ENCODE data around the gene SMCO4.

DNA sequence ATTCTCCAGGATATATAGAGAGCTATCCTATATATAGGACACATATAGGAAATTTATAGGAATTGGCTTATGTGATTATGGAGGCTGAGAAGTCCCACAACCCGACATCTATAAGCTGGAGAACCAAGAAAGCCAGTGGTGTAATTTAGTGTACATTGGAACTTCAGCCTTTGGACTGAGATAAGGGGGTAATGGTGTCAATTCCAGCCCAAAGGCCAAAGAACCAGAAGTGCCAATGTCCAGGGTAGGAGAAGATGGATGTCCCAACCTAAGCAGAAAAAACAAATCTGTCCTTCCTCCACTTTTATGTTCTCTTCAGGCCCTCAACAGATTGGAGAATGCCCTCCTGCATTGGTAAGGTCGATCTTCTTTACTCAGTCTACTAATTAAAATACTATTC, 25.5 kb upstream of the SMCO4 start:
- TF ChIP-seq, protein P1, sequence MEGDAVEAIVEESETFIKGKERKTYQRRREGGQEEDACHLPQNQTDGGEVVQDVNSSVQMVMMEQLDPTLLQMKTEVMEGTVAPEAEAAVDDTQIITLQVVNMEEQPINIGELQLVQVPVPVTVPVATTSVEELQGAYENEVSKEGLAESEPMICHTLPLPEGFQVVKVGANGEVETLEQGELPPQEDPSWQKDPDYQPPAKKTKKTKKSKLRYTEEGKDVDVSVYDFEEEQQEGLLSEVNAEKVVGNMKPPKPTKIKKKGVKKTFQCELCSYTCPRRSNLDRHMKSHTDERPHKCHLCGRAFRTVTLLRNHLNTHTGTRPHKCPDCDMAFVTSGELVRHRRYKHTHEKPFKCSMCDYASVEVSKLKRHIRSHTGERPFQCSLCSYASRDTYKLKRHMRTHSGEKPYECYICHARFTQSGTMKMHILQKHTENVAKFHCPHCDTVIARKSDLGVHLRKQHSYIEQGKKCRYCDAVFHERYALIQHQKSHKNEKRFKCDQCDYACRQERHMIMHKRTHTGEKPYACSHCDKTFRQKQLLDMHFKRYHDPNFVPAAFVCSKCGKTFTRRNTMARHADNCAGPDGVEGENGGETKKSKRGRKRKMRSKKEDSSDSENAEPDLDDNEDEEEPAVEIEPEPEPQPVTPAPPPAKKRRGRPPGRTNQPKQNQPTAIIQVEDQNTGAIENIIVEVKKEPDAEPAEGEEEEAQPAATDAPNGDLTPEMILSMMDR (conservative IDR thresholded peaks at IDR 0.05; ENCODE audit: low read depth in 2 of 2): no peak
- TF ChIP-seq EZH2phosphoT487 (IDR thresholded peaks at IDR 0.05; ENCODE audit: unreplicated experiment): no peak
- no peak for TF ChIP-seq POLR2AphosphoS5 (IDR thresholded peaks at IDR 0.05; ENCODE audit: low read depth)
- no peak for TF ChIP-seq CREB1 (CRISPR knock-in tag; IDR thresholded peaks at IDR 0.05; ENCODE audit: low read depth)
- TF ChIP-seq, protein P2, sequence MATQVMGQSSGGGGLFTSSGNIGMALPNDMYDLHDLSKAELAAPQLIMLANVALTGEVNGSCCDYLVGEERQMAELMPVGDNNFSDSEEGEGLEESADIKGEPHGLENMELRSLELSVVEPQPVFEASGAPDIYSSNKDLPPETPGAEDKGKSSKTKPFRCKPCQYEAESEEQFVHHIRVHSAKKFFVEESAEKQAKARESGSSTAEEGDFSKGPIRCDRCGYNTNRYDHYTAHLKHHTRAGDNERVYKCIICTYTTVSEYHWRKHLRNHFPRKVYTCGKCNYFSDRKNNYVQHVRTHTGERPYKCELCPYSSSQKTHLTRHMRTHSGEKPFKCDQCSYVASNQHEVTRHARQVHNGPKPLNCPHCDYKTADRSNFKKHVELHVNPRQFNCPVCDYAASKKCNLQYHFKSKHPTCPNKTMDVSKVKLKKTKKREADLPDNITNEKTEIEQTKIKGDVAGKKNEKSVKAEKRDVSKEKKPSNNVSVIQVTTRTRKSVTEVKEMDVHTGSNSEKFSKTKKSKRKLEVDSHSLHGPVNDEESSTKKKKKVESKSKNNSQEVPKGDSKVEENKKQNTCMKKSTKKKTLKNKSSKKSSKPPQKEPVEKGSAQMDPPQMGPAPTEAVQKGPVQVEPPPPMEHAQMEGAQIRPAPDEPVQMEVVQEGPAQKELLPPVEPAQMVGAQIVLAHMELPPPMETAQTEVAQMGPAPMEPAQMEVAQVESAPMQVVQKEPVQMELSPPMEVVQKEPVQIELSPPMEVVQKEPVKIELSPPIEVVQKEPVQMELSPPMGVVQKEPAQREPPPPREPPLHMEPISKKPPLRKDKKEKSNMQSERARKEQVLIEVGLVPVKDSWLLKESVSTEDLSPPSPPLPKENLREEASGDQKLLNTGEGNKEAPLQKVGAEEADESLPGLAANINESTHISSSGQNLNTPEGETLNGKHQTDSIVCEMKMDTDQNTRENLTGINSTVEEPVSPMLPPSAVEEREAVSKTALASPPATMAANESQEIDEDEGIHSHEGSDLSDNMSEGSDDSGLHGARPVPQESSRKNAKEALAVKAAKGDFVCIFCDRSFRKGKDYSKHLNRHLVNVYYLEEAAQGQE (IDR thresholded peaks at IDR 0.05; ENCODE audit: unreplicated experiment): no peak
- no peak for TF ChIP-seq EZH2 (IDR thresholded peaks at IDR 0.05; ENCODE audit: low read depth, unreplicated experiment)
- no peak for TF ChIP-seq JUNB (IDR thresholded peaks at IDR 0.05; ENCODE audit: unreplicated experiment)
- TF ChIP-seq NANOG (IDR thresholded peaks at IDR 0.05; ENCODE audit: borderline replicate concordance): no peak

All from GM23338 (cell line).